Loucy (cell line): Measurements from ENCODE around the gene STARD10.

Source experiments
- H2AFZ ChIP-seq: fragments of 200-600 bp; sonication (generic); 2 replicates; pipeline ENCODE4 v1.6.0; 2016; ENCODE audit warnings: antibody characterized with exemption, mild to moderate bottlenecking, low read length, moderate library complexity
- H3F3A ChIP-seq: fragments of 200-600 bp; 2 replicates; pipeline ENCODE4 v1.6.0; 2016; ENCODE audit warnings: antibody characterized with exemption, low read depth, mild to moderate bottlenecking
- H3K27me3 ChIP-seq: fragments of 200-600 bp; sonication (generic); 2 replicates; pipeline ENCODE4 v1.6.1; 2014; ENCODE audit warnings: low read length, mild to moderate bottlenecking; ENCODE audit not compliant: insufficient read depth, poor library complexity, severe bottlenecking
- H3K36me3 ChIP-seq: fragments of 200-600 bp; sonication (generic); 2 replicates; pipeline ENCODE4 v1.6.1; 2016; ENCODE audit warnings: low read length; ENCODE audit not compliant: insufficient read depth
- H3K4me1 ChIP-seq: fragments of 200-600 bp; sonication (generic); 2 replicates; pipeline ENCODE4 v1.5.1; 2014; ENCODE audit warnings: low read length, mild to moderate bottlenecking; ENCODE audit not compliant: insufficient read depth, poor library complexity, severe bottlenecking
- H3K4me2 ChIP-seq: fragments of 200-600 bp; sonication (generic); 2 replicates; pipeline ENCODE4 v1.6.0; 2014; ENCODE audit warnings: antibody characterized with exemption, low read length, low read depth, mild to moderate bottlenecking; ENCODE audit not compliant: poor library complexity, severe bottlenecking
- H3K4me3 ChIP-seq: fragments of 200-600 bp; sonication (generic); 2 replicates; pipeline ENCODE4 v1.5.1; 2014; ENCODE audit warnings: low read length, mild to moderate bottlenecking, mixed read lengths; ENCODE audit not compliant: poor library complexity, severe bottlenecking
- H3K79me2 ChIP-seq: fragments of 200-600 bp; sonication (generic); 2 replicates; pipeline ENCODE4 v1.6.1; 2014; ENCODE audit warnings: low read length; ENCODE audit not compliant: insufficient read depth
- H3K9ac ChIP-seq: fragments of 200-600 bp; sonication (generic); 2 replicates; pipeline ENCODE4 v1.6.0; 2014; ENCODE audit warnings: mild to moderate bottlenecking, low read depth, low read length, moderate library complexity; ENCODE audit not compliant: poor library complexity, severe bottlenecking
- H3K9me2 ChIP-seq: fragments of 200-600 bp; sonication (generic); replicated peaks from 2 replicates; pipeline ENCODE4 v1.6.1; 2016; ENCODE audit warnings: low read depth, low read length, mixed read lengths
- H3K9me3 ChIP-seq: fragments of 200-600 bp; sonication (generic); 2 replicates; pipeline ENCODE4 v1.6.1; 2014; ENCODE audit warnings: mild to moderate bottlenecking, antibody characterized with exemption, low read length, low read depth; ENCODE audit not compliant: insufficient read depth
- H4K20me1 ChIP-seq: fragments of 200-600 bp; sonication (generic); 2 replicates; pipeline ENCODE4 v1.6.0; 2014; ENCODE audit warnings: antibody characterized with exemption, low read length, mild to moderate bottlenecking; ENCODE audit not compliant: insufficient read depth, poor library complexity, severe bottlenecking
- CTCF ChIP-seq: fragments of 200-600 bp; sonication (generic); conservative IDR thresholded peaks from 2 replicates; pipeline ENCODE4 v1.5.1; 2014; ENCODE audit warnings: mild to moderate bottlenecking, antibody characterized with exemption, low read length
- EZH2phosphoT487 ChIP-seq: fragments of 200-600 bp; IDR thresholded peaks from 2 replicates; pipeline ENCODE4 v1.6.1; 2018; ENCODE audit warnings: antibody characterized with exemption, mild to moderate bottlenecking, moderate library complexity, borderline replicate concordance

Gene STARD10

GRCh38 chr11:72706579-72706978 is 87.3 kb downstream of the STARD10 start:
- Histone ChIP-seq H3K4me3 (no peak overlapping the region), H3K9me3 (no peaks in the 10 kb centered on the region), H3K4me1 (no peaks in the 10 kb centered on the region), H3K9ac (no peak overlapping the region), H3K4me2 (no peak overlapping the region), H3K27me3 (no peaks in the 10 kb centered on the region), H3K36me3 (peaks cover 83% of the 10 kb centered on the region; the same call in 1 of the 2 replicates), H3K9me2 (no peaks in the 10 kb centered on the region), H3F3A (no peaks in the 10 kb centered on the region), H2AFZ (no peak overlapping the region), H4K20me1 (no peaks in the 10 kb centered on the region), H3K79me2 (no peaks in the 10 kb centered on the region)
- TF ChIP-seq CTCF (no peak), EZH2phosphoT487 (no peak)

GRCh38 chr11:72705442-72706365 is 88.1 kb downstream of the STARD10 start:
- H4K20me1 ChIP-seq, result no peaks in the 10 kb centered on the region
- no peaks in the 10 kb centered on the region for H3K9me2 ChIP-seq
- no peaks in the 10 kb centered on the region for H3K27me3 ChIP-seq
- no peak overlapping the region for H3K9ac ChIP-seq
- peaks cover 83% of the 10 kb centered on the region; the same call in 1 of the 2 replicates for H3K36me3 ChIP-seq
- no peak overlapping the region for H3K4me2 ChIP-seq
- H2AFZ ChIP-seq, result no peak overlapping the region
- H3K4me1 ChIP-seq, result no peaks in the 10 kb centered on the region
- no peaks in the 10 kb centered on the region for H3K79me2 ChIP-seq
- no peaks in the 10 kb centered on the region for H3K9me3 ChIP-seq
- H3F3A ChIP-seq, result no peaks in the 10 kb centered on the region
- no peak overlapping the region for H3K4me3 ChIP-seq
- TF ChIP-seq CTCF (no peak), EZH2phosphoT487 (no peak)

GRCh38 chr11:72704783-72705265 is 89.0 kb downstream of the STARD10 start:
- no peaks in the 10 kb centered on the region for H3F3A ChIP-seq
- no peaks in the 10 kb centered on the region for H3K9me2 ChIP-seq
- no peaks in the 10 kb centered on the region for H3K4me1 ChIP-seq
- H3K4me3 ChIP-seq, result no peak overlapping the region
- H3K36me3 ChIP-seq, result peaks cover 83% of the 10 kb centered on the region; the same call in 1 of the 2 replicates
- no peak overlapping the region for H3K9ac ChIP-seq
- H4K20me1 ChIP-seq, result no peaks in the 10 kb centered on the region
- H3K9me3 ChIP-seq, result no peaks in the 10 kb centered on the region
- TF ChIP-seq CTCF (no peak), EZH2phosphoT487 (no peak)
- no peak overlapping the region for H3K4me2 ChIP-seq
- H3K27me3 ChIP-seq, result no peaks in the 10 kb centered on the region
- H2AFZ ChIP-seq, result no peak overlapping the region
- no peaks in the 10 kb centered on the region for H3K79me2 ChIP-seq
